ENCODE measurements around the gene ABCF3.
A peak's percentile ranks its signal among the peaks of the same experiment; 100 is the strongest.

ABCF3 gene

DNA sequence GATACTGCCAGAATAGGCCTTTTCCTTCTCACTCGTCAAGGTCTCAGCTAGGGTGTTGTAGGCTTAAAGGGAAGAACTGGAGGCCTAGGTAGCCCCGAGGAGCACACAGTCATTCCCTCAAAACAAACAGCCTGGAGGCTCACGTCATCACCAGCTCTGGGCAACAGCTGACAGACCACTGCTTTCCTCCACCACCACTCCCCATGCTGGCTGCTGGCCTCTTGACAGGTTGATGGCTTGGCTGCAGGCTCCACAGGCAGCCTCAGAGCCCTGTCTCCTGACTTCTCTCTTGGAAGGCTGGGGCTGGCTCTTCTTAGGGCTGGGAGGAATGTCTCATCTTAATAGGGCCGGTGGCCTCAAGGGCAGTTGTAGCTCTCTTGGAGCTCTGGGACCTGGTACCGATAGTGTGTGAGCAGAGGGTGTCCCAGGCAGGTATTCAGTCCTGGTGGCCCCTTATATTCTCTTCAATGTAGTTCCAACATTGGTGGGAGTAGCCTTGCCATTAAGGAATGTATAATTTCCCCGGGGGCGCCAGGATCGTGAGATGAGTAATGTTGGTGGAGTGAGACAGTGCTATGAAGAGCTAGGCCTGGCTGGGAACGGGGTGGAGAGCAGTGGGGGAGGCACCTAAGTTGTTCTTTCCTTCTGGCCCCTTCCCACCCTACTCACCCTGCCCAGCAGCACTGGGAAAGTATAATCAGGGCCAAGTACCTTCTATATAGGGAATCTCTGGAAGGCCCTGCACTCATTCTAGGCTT lies 17.5 kb upstream of the ABCF3 start:
- DNase-seq (ENCODE audit: low spot score): no peak

DNA sequence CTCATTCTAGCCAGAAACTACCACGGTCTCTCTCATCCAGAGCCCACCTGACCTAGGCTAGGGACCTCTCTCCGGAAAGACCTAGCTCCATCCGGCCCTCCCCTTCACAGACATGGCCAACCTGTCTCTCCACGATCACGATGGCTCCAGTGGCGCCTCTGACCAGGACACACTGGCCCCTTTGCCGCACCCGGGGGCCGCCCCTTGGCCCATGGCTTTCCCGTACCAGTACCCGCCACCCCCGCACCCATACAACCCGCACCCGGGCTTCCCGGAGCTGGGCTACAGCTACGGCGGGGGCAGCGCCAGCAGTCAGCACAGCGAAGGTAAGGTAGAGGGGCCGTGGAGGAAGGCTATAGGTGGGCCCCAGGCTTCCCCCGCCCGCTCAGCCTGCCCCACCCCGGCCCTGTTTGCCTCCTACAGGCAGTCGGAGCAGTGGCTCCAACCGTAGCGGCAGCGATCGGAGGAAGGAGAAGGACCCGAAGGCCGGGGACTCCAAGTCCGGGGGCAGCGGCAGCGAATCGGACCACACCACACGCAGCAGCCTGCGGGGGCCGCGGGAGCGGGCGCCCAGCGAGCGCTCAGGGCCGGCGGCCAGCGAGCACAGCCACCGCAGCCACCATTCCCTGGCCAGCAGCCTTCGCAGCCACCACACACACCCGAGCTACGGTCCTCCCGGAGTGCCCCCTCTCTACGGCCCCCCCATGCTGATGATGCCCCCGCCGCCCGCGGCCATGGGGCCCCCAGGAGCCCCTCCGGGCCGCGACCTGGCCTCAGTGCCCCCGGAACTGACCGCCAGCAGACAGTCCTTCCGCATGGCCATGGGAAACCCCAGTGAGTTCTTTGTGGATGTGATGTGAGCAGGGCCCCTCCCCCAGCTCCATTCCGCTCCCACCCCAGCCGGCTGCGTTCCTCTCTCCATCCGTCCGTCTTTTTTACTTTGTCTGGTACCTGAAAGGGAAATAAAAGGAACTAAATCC lies 15.8 kb upstream of the ABCF3 start:
- no peak for DNase-seq (ENCODE audit: low spot score)

DNA sequence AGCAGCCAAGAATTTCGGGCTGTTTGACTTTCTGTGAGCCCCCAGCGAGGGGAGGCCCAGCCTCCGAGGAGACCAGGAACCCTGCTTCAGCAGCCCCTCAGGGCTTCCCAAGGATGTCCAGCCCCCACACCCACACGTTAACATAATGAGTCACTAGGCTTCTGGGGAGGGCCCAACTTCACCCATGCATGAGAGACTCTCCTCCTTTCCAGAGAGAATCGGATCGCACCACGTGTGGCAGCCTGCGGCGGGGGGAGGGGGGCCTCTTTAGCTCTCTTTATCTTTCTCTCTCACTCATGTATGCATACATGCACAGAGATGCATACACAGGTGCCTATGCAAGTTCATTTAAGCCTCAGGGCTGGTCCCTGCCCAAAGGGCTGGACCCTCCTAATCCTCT lies 14.4 kb upstream of the ABCF3 start:
- DNase-seq (ENCODE audit: low spot score): no peak

DNA sequence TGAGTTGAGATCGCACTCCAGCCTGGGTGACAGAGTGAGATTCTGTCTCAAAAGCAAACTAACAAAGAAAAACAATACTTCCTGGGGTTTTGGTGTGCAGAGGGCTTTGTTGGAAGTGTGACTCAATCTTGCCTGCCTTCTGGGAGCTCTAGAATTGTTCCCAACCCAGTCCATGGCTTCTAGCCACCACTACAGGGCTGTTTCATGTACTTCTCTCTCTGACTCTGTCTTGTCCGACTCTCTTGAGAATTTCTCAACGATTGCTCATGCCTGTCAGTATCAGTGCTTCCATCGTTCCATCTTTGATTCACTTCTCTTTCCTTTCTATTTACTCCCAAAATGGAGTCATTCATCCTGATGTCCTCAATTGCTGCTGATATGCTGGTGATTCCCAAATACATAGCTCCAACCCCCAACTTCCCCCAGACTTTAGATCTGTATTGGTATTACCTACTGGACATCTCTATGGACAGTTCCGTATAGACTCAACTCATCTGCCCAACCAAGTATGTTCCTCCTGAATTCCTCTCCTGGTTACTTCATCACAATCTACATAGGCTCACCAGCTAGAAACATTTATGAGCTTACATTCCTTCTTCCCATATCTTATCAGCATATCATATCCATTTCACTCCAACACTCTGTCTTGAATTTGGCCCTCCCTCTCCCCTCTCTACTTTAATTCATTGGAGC lies 13.2 kb upstream of the ABCF3 start:
- DNase-seq (ENCODE audit: low spot score): no peak

DNA sequence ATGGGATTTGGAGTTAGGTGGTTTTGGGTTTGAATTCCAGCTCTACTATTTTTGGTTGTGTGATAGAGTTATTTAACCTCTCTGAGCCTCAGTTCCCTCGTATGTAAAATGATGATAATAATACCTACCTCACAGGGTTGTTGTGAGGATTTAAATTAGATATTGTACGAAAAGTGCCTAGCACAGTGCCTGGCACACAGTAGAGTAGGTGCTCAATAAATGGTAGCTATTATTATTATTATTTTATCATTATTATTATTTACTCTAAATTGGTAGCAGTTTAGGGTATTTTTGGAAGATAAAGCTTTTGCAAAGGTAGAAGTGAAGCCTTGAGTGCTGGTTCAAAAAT lies 12.7 kb upstream of the ABCF3 start:
- no peak for DNase-seq (ENCODE audit: low spot score)

DNA sequence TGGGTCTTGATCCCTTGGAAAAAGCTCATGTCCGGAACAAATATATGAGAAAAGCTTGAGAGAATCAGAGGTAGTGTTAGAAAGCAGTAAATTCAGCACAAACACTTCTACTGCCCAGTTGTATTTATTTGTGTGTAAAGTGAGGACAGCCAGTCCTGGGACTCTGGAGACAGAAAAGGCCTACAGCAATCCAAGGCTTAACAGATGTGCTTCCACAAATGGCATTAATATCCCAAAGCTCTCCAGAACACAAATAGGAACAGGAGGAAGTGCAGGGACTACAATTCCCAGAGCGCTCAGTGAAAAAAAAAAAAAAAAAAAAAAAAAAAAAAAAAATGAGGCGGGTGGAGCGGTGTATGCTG lies 11.7 kb upstream of the ABCF3 start:
- no peak for DNase-seq (ENCODE audit: low spot score)

DNA sequence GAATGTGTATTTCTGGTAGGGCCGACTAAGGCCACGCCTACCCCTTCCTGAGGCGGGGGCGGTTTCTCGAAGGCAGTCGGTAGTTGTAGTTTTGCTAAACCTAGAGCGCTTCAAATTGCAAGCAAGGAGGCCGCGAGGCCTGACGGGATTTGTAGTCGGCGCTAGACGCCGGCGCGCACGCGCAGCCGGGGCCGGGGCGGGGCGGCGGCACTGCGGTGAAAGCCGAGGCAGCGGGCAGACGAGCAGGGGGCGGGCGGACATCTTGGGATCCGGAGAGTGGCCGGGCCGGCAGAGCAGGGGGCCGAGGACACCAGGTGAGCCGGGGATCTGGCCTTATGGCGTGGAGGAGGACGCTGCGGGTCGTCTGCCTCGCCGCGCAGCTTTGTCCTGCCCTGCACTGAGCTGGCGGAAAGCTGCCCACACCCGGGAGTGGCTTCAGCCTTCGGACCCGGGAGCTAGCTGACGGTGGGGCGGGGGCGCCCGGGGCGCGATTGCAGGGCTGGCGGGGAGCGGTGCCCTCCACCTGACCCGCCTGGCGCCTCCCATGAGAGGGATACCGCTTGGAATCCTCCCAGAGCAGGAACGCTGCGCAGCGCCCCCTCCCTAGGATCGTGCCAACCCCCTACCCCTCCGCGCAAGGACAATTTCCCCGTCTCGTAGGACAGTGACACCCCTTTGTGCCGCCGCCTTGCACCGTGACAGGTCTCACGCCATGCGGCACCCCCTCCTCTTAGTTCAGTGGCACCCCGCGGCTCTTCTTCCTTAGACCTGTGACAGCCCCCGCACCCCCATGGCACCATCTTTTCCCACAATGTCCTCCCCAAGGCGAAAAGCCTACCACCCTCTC lies 11.1 kb upstream of the ABCF3 start, which contains the start of gene AP2M1:
AP2M1 (plus strand) TSS at position 210 of the 847 bp plus-strand sequence. CDS start 2,139 bp downstream, outside the sequence.
- peak; percentile 96 for DNase-seq (ENCODE audit: low spot score)

DNA sequence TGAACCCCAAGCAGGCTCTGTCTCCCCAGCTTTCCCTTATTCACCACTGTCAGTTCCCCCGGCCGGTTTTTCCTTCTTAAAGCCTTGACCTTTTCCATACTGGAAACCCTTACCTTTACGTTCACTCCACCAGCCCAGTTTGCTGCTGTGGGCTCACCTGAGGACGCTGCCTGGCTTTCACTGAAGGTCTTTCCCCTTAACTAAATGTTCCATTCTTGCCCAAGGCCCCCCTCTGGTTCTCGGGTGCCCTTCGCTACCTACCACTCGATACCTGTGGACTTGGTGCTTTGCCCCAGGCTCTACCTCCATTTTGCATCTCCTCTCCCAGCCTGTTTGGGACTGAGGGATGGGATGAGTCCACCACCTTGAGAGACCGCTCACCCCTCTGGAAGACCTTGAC lies 10.5 kb upstream of the ABCF3 start:
- no peak for DNase-seq (ENCODE audit: low spot score)

DNA sequence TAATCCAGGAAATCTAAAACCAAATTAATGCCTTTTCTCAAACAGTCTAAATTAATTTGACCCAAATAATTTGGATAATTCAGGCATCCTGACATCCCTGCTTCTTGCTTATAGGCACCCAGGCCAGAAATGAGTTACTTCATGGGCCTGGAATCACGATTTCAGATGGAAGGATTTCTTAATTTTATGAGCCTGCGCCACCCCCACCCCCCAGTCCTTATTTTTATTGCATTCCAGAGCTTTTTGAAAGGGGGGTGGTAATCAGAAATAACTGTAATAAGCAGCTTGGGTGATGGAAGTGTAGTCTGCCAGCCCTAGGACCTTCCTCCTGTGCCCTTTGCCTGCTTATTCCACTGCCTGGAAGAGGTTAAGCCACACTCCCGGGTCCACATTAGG lies 10.0 kb upstream of the ABCF3 start:
- DNase-seq (ENCODE audit: low spot score): no peak

DNA sequence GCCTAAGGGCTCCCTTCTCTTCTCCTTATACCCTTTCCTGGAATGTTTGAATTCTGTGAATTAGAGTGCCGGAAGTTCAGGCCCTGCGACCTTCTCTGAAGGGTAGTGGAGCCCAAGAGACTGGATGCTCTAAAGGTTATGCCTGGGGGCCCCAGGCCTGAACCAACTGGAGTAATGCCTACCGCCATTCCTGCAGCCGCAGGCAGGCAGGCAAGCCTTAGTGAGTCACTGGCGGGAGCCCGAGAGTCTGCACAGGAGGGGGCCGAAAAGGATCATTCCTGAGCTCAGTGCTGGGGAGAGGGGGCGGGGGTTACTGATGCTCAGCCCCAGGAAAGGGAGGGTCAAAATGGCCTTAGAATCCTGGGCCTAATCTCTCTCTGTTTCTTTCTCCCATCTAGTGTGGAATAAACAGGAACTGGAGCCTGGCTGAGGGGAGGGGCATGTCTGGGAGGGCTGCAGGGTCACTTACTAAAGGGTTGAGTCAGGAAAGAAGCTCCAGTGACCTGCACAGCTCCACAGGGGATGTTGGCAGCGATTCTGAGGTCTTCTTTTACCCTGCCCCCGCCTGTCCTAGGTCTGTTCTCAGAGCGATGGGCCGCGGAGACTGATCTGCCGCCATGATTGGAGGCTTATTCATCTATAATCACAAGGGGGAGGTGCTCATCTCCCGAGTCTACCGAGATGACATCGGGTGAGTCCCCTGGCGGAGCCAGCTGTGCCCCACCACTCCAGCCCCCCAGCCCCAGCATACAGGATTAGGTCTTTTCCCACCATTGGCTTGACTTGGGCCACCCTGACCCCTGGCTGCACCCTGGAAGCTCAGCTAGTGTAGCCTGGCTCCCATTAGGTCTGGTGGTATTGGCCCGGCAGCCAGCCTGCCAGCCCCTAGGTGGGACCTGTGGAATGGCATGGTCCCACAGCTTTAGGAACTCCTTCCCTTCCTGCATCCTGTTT lies 9.3 kb upstream of the ABCF3 start:
- DNase-seq (ENCODE audit: low spot score): no peak

DNA sequence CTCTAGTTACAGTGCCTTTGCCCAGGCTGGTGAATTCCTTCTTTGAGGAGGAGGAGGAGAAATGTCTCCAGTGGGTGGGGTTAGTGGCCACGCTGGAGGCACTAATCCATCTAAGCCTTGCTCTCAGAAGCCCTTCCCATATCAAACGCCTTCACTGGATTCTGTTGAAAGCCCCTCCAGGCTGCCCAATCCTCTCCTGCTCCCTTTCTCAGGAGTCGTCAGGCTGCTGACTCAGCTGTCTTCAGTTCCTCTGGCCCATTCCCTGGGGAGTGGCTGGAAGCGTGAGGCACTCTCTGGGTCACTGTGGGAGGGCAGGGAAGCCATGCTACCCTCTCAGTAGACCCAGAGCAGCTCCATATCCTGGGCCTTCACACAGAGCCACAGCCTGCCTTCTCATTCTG lies 8.7 kb upstream of the ABCF3 start:
- DNase-seq (ENCODE audit: low spot score): no peak

DNA sequence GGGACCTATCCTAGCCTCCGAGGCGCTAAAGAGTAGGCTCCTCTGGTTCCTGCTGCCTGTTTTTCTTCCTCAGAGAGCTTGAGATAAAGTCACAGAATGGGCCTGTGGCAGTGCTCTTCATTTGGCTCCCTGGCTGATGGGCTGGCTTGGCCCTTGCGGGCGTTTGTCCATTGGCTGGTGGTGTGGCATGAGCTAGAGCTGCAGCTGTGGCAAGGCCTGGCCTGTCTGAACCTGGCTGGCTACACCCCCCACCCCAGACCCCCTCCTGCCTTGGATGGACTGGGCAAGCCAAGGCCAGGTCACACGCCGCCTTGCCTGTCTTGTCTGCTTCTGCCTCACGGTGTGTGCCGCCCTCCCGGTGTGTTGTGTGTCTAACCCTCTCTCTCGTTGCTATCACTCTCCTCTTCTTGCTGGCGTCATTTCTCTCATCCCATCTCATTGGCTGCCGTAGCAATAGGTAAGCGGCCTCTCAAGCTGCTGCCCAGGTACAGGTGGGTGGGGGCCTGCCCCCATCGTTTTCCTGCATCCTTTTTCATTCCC lies 8.2 kb upstream of the ABCF3 start:
- no peak for DNase-seq (ENCODE audit: low spot score)

DNA sequence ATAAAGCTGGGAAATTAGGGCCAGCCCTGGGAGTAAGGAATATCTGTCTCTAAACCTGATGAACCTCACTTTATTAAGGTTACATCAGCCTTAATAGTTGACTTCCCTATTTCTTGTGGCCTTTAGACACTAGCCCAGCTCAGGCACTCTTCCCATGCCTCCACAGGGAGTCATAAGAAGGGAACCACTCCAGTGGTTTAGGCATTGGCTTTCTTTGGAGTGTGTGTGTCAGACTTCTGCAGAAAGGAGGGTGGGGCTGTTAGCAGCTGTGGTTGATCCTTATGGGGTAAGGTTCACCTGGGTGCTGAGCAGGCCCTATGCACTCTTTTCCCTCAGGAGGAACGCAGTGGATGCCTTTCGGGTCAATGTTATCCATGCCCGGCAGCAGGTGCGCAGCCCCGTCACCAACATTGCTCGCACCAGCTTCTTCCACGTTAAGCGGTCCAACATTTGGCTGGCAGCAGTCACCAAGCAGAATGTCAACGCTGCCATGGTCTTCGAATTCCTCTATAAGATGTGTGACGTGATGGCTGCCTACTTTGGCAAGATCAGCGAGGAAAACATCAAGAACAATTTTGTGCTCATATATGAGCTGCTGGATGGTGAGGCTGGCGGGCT lies 7.4 kb upstream of the ABCF3 start:
- DNase-seq (ENCODE audit: low spot score): no peak

DNA sequence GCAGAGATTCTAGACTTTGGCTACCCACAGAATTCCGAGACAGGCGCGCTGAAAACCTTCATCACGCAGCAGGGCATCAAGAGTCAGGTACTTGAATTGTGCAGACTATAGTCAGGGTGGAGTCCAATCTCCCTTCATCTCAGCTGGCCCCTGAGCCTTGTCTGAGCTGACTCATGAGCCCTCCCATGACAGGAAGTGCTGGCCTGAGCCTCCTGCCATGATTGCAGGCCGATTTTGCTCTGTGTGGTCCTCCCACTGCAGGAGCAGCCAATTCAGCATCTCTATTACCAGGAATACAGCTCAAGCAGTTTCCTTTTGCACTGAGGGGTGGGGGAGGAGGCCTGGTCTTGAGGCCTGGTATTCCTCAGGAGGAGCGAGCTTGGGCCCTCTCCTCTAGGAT lies 5.8 kb upstream of the ABCF3 start:
- no peak for DNase-seq (ENCODE audit: low spot score)

DNA sequence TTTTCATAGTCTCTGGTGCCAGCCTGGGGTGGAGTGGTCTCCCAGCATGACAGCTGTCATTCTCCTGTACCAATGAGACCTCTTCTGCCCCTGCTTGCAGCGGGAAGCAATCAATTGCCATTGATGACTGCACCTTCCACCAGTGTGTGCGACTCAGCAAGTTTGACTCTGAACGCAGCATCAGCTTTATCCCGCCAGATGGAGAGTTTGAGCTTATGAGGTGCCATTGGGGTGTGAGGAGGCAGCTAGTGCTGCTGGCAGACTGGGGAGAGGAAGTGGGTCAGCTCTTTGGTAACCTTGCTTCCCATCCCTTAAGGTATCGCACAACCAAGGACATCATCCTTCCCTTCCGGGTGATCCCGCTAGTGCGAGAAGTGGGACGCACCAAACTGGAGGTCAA lies 4.4 kb upstream of the ABCF3 start:
- DNase-seq (ENCODE audit: low spot score): no peak

DNA sequence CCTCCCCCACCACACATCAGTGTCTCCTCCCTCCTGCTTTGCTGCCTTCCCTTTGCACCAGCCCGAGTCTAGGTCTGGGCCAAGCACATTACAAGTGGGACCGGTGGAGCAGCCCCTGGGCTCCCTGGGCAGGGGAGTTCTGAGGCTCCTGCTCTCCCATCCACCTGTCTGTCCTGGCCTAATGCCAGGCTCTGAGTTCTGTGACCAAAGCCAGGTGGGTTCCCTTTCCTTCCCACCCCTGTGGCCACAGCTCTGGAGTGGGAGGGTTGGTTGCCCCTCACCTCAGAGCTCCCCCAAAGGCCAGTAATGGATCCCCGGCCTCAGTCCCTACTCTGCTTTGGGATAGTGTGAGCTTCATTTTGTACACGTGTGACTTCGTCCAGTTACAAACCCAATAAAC lies 2.3 kb upstream of the ABCF3 start:
- DNase-seq (ENCODE audit: low spot score): no peak

DNA sequence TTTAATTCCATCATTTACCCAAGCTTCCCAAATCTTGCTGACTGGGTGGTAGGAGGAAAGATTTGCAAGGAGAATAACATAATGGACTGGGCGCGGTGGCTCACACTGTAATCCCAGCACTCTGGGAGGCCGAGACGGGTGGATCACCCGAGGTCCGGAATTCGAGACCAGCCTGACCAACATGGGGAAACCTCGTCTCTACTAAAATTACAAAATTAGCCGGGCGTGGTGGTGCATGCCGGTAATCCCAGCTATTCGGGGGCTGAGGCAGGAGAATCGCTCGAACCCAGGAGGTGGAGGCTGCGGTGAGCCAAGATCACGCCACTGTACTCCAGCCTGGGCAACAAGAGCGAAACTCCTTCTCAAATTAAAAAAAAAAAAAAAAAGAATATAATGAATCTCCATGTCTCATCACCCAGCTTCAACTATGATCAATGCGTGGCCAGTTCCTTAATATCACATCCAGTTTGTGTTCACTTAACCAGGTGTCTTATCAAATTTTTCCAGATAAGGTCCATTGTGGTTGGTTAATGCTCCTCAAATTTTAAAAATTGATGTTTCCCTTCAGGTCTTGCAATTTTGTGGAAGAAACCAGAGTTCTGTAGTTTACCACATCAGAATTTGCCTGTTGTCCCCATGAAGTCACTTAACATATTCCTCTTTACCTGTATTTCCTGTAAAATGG lies 1.3 kb upstream of the ABCF3 start:
- no peak for DNase-seq (ENCODE audit: low spot score)

DNA sequence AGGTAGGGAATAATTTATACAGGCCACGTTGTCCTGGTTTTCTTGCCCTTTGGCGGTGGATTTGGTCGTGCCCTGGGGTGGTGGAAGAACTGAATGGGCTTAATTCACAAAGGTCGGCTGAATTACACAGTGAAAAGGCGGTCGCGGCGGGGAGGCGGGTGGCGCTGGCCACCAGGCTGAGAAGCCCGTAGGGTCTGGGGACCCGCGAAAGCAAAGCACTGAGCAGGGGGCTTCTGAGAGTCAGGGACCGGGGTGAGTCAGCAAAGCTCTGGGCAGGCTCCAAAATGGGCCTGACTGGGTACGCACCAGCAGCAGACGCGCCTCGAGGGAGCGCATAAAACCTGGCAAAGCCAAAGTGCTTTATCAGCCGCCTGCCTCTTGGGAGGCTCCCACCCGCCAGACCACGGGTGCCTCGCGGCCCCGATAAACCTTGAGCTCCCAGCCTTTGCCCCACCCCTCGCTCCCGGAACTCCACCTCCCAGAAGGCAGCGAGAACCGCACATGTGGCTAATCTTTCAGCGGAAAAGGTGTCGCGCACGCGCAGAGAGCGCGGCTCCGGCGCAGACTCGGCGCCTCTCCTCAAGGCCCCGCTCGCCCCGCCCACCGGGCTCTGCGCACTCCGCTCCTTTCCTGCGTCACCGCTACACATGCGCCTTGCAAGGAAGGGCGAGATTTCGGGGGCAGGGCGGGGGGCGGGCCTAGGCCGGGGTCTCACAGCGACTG lies 377 bp upstream of the ABCF3 start:
- peak; percentile 98 for DNase-seq (ENCODE audit: low spot score)

DNA sequence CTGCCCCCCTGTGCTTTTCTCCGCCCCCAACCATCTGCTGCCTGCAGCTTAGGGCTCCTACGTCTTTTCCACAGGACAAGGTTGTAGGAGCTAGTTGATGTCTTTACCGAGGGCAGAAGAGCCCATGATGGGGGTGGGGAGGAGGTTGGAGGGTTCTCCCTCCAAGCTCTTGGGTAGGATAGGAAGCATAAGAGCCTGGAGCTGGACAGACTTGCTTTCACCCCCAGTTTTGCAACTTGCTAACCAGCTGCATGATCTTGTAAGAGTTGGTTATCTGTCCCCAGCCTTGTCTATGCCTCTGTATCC lies 856 bp downstream of the ABCF3 start:
- no peak for DNase-seq (ENCODE audit: low spot score)

All from germinal center (tissue), 1 donor.